Kidney capillary endothelial cell (primary cell): Measurements from ENCODE around the gene RFX2.
"Not testable (repeated sequence)": the region's sequence is repeated elsewhere in the genome, so short reads cannot be mapped to it uniquely, and the experiment has no call there.

ENCODE experiments used
- DNase-seq: peaks from one replicate; pipeline ENCODE4 v3.0.0-alpha.2; 2018; ENCODE audit warnings: low spot score

Gene RFX2

DNA sequence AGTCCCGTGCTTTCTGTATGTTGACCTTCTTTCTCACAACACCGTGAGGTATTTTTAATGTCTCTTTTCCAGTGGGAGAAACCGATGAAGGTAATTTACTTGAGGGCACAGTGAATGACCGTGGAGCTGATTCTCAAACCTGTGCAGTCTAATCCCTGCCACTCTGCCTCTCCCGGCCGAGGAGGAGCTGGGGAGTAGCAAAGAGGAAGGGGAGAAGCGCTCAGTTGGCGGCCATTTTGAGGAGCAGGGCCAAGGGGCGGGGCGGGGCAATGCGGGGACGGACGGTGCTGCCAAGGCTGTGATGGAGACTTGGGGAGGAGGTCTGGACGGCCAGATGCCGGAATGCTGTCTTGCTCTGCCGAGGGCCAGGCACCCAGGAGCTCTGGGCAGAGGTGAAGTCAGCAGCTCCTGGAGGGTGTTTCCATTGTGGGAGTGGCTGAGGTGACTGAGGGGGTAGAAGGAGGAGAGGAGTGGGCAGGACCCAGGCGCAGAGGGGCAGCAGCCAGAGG is 120.0 kb downstream of the RFX2 start:
- DNase-seq: no peak

GRCh38 chr19:5989388-5990074 is 120.8 kb downstream of the RFX2 start:
- no peak for DNase-seq

- no peak for DNase-seq
Measured at GRCh38 chr19:5988517-5989387, 121.5 kb downstream of the RFX2 start.

DNA sequence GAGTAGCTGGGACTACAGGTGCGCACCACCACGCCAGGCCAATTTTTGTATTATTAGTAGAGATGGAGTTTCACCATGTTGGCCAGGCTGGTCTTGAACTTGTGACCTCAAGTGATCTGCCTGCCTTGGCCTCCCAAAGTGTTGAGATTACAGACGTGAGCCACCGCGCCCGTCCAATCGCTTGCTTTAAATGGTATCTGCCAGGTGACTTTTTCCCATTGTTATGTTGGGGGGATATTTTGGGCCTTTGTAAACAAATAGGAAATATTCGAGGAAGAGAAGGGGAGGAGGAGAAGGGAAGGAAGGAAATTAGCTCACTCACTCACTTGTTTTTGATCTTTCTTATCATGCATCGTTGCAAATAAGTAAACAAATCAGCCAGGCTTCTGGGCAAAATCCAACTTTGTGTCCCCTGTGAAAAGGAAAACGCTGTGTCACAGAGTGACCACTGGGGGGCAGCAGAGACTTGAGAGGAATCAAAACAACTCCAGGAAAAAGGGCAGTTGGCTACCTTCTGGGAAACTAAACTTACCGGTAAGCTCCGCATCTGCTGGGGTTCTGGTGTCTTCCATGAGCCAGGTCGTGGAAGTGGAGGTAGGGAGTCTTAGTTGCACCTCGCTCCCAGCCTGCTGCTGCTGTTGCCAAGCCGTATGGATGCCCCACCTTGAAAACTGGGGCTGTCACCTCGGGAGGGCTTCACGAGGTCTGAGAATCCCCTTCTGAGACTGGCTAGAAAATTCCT is 123.1 kb downstream of the RFX2 start:
- DNase-seq: peak; percentile 70

DNA sequence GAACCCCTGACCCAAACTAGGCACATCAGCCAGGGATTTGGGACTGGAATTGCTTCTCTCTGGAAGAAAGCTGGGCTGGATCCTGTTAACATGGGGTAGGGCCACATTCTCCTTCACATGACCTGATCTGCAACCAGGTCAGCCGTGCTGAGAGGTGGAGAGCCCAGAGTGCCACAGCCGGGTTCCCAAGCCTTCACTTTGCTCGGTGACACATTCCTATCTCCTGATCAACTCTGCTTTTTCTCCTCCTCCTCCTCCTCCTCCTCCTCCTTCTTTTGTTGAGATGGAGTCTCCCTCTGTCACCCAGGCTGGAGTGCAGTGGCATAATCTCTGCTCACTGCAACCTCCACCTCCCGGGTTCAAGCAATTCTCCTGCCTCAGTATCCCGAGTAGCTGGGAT is 124.5 kb downstream of the RFX2 start:
- DNase-seq: not testable (repeated sequence)

DNA sequence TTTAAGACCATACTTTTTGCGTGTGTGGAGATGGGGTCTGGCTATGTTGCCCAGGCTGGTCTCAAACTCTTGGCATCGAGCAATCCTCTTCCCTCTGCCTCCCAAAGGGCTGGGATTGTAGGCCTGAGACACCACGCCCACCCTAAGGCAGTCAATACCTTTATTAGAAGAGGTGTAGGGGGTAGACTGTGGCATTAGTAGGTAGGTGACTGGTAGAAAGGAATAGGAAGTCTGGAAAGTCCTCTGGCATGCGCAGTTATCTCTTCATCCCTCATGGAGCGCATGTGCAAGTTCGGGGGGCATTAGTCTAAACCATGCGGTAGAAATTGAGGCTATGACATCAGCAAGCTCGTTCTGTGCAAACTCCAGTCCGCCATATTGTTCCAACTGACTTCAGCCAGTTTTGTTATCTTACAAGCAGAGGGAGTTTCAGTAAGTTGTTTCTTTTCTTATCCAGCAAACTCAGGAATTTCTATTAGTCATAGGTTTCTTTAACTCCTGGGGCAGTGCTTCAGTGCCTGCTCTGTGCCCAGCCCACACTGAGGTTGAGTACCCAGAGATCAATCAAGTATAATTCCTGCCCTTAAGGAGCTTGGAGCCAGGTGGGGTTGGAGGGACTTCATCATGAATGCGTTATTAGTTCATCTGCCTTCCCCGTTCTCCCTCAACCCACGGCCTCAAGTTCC is 125.1 kb downstream of the RFX2 start:
- DNase-seq: no peak

- DNase-seq: no peak
Measured at GRCh38 chr19:5984600-5984999, 125.7 kb downstream of the RFX2 start.

DNA sequence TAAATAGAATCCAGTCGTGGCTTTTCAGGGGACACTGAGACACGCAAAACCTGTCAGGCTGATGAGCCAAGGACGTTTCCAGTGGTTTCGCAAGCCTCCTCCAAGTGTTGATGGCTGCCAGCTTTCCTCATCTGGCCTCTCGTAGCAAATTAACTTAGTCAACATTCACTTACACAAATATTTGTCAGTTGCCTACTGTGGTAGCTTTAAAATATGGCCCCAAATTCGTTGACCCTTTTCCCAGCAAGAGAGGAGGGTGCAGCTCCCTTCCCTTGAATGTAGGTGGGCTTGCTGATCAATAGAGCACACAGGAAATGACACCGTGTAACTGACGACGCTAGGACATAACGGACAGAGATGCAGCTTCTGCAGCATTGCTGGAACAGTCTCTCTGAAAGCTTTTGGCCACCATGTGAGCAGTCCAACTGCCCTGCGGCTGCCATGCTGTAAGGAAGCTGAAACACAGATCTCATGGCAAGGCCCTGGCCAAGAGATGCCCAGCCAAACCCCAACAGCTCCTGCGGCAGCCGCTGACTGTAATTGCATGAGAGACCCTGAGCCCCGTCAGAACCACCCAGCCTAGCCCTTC is 126.8 kb downstream of the RFX2 start:
- no peak for DNase-seq

DNA sequence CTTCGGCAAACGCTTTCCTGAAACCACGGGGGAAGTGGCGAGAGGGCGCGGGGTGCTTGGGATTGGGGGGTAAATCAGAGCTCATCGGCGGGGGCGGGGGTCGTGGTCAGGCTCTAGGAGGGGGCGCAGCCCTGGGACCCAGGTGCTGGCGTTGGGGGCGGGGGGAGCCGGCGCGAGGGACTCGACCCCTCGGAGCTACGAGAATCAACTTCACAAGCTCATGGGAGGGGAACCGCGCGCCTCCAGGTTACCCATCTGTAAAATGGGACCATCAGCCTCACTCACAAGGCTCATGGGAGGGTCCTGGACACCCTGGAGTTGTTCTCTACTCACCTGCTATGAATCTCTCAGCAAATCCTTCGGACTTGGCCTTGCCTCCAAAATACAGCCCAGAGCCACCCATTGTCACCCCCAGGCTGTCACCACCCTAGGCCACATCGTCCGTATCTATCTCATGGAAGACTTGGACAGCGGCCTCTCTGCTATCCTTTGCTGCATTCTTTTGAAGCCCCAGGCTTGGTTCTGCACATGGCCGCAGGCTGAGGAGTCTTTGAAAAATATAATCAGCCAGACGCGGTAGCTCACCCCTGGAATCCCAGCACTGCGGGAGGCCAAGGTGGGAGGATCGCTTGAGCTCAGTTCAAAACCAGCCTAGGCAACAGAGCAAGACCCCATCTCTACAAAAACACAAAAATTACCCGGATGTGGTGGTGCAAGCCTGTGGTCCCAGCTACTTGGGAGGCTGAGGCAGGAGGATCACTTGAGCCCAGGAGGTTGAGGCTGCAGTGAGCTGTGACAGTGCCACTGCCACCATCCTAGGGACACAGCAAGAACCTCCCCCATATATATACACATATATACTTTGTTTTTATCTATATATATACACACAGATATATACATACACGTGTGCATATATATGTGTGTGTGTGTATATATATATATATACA is 131.4 kb downstream of the RFX2 start:
- no peak for DNase-seq

DNA sequence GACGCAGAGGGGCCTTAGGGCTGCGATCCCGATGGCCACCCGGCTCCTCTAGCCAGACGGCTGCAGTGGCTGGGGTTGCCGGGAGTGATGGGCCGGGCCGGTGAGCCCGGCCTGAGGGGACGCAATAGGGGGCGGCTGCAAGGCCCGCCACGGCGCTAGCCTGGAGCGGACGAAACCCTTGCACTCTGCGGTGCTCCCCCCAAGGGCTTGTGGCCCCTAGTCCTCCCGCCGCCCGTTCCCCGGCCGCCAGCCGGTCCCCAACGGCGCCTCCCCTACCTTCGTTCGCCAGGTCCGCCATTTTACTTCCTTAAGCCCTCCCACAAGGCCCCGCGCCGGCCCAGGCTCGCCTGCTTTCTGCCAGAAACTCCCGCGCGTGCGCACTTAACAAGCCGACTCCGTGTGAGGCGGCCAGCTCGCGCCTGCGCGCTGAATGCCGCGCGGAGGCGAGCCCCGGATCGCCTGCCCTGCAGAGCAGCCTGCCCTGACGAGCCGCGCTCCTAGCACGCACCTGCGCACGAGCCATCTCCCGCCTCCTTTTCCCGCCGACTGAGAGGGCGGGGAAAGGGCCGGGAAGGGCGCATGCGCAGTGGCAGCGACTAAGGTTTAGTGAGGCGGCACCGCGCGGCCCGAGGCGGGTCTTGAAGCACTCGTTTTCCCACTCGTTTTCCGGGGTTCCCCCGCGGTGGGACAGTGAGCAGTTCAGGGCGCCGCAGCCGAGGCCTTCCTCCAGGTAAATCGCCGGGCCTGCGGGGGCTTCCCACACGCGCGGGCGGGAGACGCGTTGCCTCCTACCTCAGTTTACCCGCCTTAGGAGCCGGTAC is 132.3 kb downstream of the RFX2 start, which contains the start of gene RANBP3:
Gene RANBP3 (minus strand): TSS at position 356 of the 821 bp plus-strand sequence. CDS start 58 bp downstream, at position 298.
- peak; percentile 100 for DNase-seq

- no peak for DNase-seq
Measured at GRCh38 chr19:5977222-5977784, 133.0 kb downstream of the RFX2 start.

GRCh38 chr19:5976768-5977167 is 133.5 kb downstream of the RFX2 start:
- DNase-seq: no peak

GRCh38 chr19:5975388-5975728 is 134.9 kb downstream of the RFX2 start:
- DNase-seq: no peak

- DNase-seq: no peak
Measured at GRCh38 chr19:5974721-5975387, 135.4 kb downstream of the RFX2 start.

- DNase-seq: no peak
Measured at GRCh38 chr19:5973867-5974635, 136.2 kb downstream of the RFX2 start.

- DNase-seq: no peak
Measured at GRCh38 chr19:5973376-5973775, 136.9 kb downstream of the RFX2 start.

GRCh38 chr19:5972355-5972731 is 138.0 kb downstream of the RFX2 start:
- DNase-seq: no peak
